HG03135 (cell line): Measurements from ENCODE around the gene BIN1.
"Not testable (repeated sequence)": the region's sequence is repeated elsewhere in the genome, so short reads cannot be mapped to it uniquely, and the experiment has no call there.

Source experiments
- ATAC-seq: cut with Tn5 transposase; IDR thresholded peaks from one replicate; pipeline ENCODE4 v1.9.1; 2021; ENCODE audit warnings: mild to moderate bottlenecking, moderate library complexity; ENCODE audit not compliant: unreplicated experiment

Gene BIN1

GRCh38 chr2:127134833-127135830 lies 28.2 kb upstream of the BIN1 start:
- no peak for ATAC-seq

GRCh38 chr2:127134235-127134634 lies 27.3 kb upstream of the BIN1 start:
- ATAC-seq, result no peak

GRCh38 chr2:127133793-127134192 lies 26.8 kb upstream of the BIN1 start:
- no peak for ATAC-seq

GRCh38 chr2:127130421-127130820 lies 23.5 kb upstream of the BIN1 start:
- no peak for ATAC-seq

GRCh38 chr2:127129937-127130336 lies 23.0 kb upstream of the BIN1 start:
- no peak for ATAC-seq

GRCh38 chr2:127128445-127128904 lies 21.5 kb upstream of the BIN1 start:
- ATAC-seq, result peak; percentile 90

GRCh38 chr2:127125821-127126220 lies 18.9 kb upstream of the BIN1 start:
- ATAC-seq, result no peak

- ATAC-seq, result no peak
These were observed 17.5 kb upstream of the BIN1 start for GRCh38 chr2:127124426-127124825.

GRCh38 chr2:127122361-127123027 lies 15.5 kb upstream of the BIN1 start:
- no peak for ATAC-seq

GRCh38 chr2:127121776-127122176 lies 14.8 kb upstream of the BIN1 start:
- no peak for ATAC-seq

- ATAC-seq, result no peak
These were observed 14.4 kb upstream of the BIN1 start for GRCh38 chr2:127121353-127121752.

GRCh38 chr2:127120408-127120807 lies 13.5 kb upstream of the BIN1 start:
- not testable (repeated sequence) for ATAC-seq

GRCh38 chr2:127118467-127118866 lies 11.5 kb upstream of the BIN1 start:
- no peak for ATAC-seq

- ATAC-seq, result no peak
These were observed 11.1 kb upstream of the BIN1 start for GRCh38 chr2:127118038-127118437.

GRCh38 chr2:127117603-127118002 lies 10.6 kb upstream of the BIN1 start:
- no peak for ATAC-seq

- no peak for ATAC-seq
These were observed 8.7 kb upstream of the BIN1 start for GRCh38 chr2:127115471-127116199.

- ATAC-seq, result no peak
These were observed 4.0 kb upstream of the BIN1 start for GRCh38 chr2:127110985-127111384.

GRCh38 chr2:127108090-127108523 lies 1.2 kb upstream of the BIN1 start:
- ATAC-seq, result no peak

GRCh38 chr2:127107622-127107999 lies 657 bp upstream of the BIN1 start:
- ATAC-seq, result peak; percentile 18

- ATAC-seq, result peak; percentile 30
These were observed 430 bp downstream of the BIN1 start for GRCh38 chr2:127106457-127106990.
